Mammary epithelial cell (primary cell): ENCODE results near the gene LCE5A.

Experiments
- CTCF ChIP-seq, 2 donors: IDR thresholded peaks in 1 of 2; conservative IDR thresholded peaks in 1 of 2; 2 replicates each; pipeline ENCODE4 v1.5.1; 2011 to 2012; ENCODE audit warnings: inconsistent platforms in 2 of 2, low read length in 2 of 2, mild to moderate bottlenecking in 2 of 2, control low read depth in 1 of 2, low read depth in 1 of 2; ENCODE audit not compliant: insufficient read depth in 1 of 2; ENCODE audit errors: extremely low read depth in 1 of 2
- EZH2 ChIP-seq: IDR thresholded peaks from 2 replicates; pipeline ENCODE4 v1.6.1; 2012; ENCODE audit warnings: low read length, inconsistent platforms, borderline replicate concordance

- TF ChIP-seq CTCF (conservative IDR thresholded peaks at IDR 0.05 in 1 of 2, IDR thresholded peaks at IDR 0.05 in 1 of 2; ENCODE audit: extremely low read depth in 1 of 2, insufficient read depth in 1 of 2, low read depth in 1 of 2, low read length in 2 of 2), result no peak
- TF ChIP-seq EZH2, result no peak
Measured at GRCh38 chr1:152514715-152515433, 4.3 kb downstream of the LCE5A start.
